GM18508 (cell line): ENCODE data around the gene CLC.

Experiments
- ATAC-seq: cut with Tn5 transposase; IDR thresholded peaks from one replicate; pipeline ENCODE4 v1.9.1; 2021; ENCODE audit warnings: moderate number of reproducible peaks; ENCODE audit not compliant: insufficient read depth, unreplicated experiment

Gene CLC

GRCh38 chr19:39681416-39681815, 56.4 kb downstream of the CLC start:
- ATAC-seq = no peak
